ENCODE data around the gene ACLY. TPM values are rescaled to one million over a fixed set of nuclear protein-coding genes. Genes with fewer than 3 reads are reported as not detected.

ACLY gene
- polyA plus RNA-seq, 1 donor (not counting 4 experiments of a cell fraction or from before 2014, with no cell fraction given), result 363 TPM

DNA sequence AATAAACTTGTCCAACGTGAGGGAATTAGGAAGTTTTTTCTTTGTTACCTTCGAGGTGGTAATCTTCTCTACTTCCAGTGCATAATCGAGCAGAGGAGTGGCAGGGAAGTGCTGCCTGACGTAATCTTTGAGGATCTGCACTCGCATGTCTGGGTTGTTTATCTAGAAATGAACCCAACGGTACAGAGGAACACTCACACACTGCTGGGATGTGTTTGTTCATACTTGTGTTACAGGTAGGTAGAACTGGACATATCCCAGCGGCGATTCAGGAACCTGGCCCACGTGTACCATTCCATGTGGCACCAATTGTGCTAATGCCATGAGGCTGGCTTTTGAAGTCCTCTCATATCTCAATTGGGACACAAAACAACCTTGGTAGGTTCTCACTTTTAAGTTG is 49.3 kb downstream of the ACLY start:
- Histone ChIP-seq H3K9me1 (ENCODE audit: control insufficient read depth, extremely low read depth, insufficient read depth, low read length) (no peaks in the 10 kb centered on the region), H3K9ac (ENCODE audit: control insufficient read depth, extremely low read depth, insufficient read depth, low read length) (no peak overlapping the region), H4K20me1 (ENCODE audit: control insufficient read depth, extremely low read depth, insufficient read depth, low read length) (no peaks in the 10 kb centered on the region), H3K4me1 (ENCODE audit: control insufficient read depth, extremely low read depth, insufficient read depth, low read length) (peaks cover 7% of the 10 kb centered on the region), H3K4me3 (ENCODE audit: control insufficient read depth in 2 of 3, extremely low read depth in 1 of 3, insufficient read depth in 2 of 3, low read depth in 1 of 3, low read length in 3 of 3) (no peak overlapping the region), H3K27ac (ENCODE audit: control insufficient read depth, insufficient read depth, low read length) (peak overlapping the region; percentile 43), H2AFZ (ENCODE audit: control insufficient read depth, low read length) (no peak overlapping the region), H3K27me3 (ENCODE audit: control insufficient read depth, extremely low read depth, insufficient read depth, low read length) (no peaks in the 10 kb centered on the region), H3K9me3 (ENCODE audit: control insufficient read depth, low read depth, low read length) (no peaks in the 10 kb centered on the region), H3K4me2 (ENCODE audit: control insufficient read depth, extremely low read depth, insufficient read depth, low read depth, low read length) (no peak overlapping the region), H3K79me2 (ENCODE audit: control insufficient read depth, insufficient read depth, low read length) (peaks cover 6% of the 10 kb centered on the region), H3K36me3 (ENCODE audit: control insufficient read depth in 2 of 2, extremely low read depth in 1 of 2, insufficient read depth in 2 of 2, low read length in 2 of 2) (peaks cover 47 to 59% of the 10 kb centered on the region in 2 experiments)
- FAIRE-seq (no peak), DNase-seq (ENCODE audit: low read depth, low spot score) (no peak)
- dilution Hi-C loops (cut with MboI; ENCODE audit: extremely low pct_ligation_motif_present, low sequenced_read_pairs), result no loop called here
- TF ChIP-seq EZH2 (IDR thresholded peaks at IDR 0.05; ENCODE audit: low read length), result no peak
- TF ChIP-seq, protein P1, sequence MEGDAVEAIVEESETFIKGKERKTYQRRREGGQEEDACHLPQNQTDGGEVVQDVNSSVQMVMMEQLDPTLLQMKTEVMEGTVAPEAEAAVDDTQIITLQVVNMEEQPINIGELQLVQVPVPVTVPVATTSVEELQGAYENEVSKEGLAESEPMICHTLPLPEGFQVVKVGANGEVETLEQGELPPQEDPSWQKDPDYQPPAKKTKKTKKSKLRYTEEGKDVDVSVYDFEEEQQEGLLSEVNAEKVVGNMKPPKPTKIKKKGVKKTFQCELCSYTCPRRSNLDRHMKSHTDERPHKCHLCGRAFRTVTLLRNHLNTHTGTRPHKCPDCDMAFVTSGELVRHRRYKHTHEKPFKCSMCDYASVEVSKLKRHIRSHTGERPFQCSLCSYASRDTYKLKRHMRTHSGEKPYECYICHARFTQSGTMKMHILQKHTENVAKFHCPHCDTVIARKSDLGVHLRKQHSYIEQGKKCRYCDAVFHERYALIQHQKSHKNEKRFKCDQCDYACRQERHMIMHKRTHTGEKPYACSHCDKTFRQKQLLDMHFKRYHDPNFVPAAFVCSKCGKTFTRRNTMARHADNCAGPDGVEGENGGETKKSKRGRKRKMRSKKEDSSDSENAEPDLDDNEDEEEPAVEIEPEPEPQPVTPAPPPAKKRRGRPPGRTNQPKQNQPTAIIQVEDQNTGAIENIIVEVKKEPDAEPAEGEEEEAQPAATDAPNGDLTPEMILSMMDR (optimal IDR thresholded peaks at IDR 0.05 in 1 of 3, IDR thresholded peaks at IDR 0.05 in 1 of 3, conservative IDR thresholded peaks at IDR 0.05 in 1 of 3; ENCODE audit: extremely low read depth in 1 of 3, insufficient read depth in 2 of 3, low read length in 3 of 3), result no peak

DNA sequence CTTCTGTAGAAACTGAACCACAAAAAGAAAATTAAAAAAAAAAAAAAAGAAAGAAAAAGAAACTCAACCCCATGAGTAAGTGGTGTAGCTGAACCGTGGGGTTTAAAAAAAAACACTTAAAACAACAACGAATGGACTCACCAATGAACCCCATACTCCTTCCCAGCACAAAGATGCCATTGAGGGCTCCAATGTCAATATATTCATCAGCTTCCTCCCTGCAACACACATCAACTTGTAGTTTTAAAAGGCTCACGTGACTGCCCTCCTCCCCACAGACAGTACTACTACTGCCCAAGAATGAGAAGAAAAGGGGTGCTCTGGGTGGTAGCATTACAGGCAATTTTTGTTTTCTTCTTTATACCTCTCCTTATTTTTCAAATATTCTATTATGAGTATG is 50.2 kb downstream of the ACLY start:
- Histone ChIP-seq H2AFZ (ENCODE audit: control insufficient read depth, low read length) (no peak overlapping the region), H3K9me3 (ENCODE audit: control insufficient read depth, low read depth, low read length) (no peaks in the 10 kb centered on the region), H3K4me3 (ENCODE audit: control insufficient read depth in 2 of 3, extremely low read depth in 1 of 3, insufficient read depth in 2 of 3, low read depth in 1 of 3, low read length in 3 of 3) (no peak overlapping the region), H3K4me2 (ENCODE audit: control insufficient read depth, extremely low read depth, insufficient read depth, low read depth, low read length) (no peak overlapping the region), H3K9me1 (ENCODE audit: control insufficient read depth, extremely low read depth, insufficient read depth, low read length) (no peaks in the 10 kb centered on the region), H3K27me3 (ENCODE audit: control insufficient read depth, extremely low read depth, insufficient read depth, low read length) (no peaks in the 10 kb centered on the region), H3K4me1 (ENCODE audit: control insufficient read depth, extremely low read depth, insufficient read depth, low read length) (peaks cover 16% of the 10 kb centered on the region), H3K36me3 (ENCODE audit: control insufficient read depth in 2 of 2, extremely low read depth in 1 of 2, insufficient read depth in 2 of 2, low read length in 2 of 2) (peaks cover 40 to 51% of the 10 kb centered on the region in 2 experiments), H3K27ac (ENCODE audit: control insufficient read depth, insufficient read depth, low read length) (no peak overlapping the region), H4K20me1 (ENCODE audit: control insufficient read depth, extremely low read depth, insufficient read depth, low read length) (no peaks in the 10 kb centered on the region), H3K9ac (ENCODE audit: control insufficient read depth, extremely low read depth, insufficient read depth, low read length) (no peak overlapping the region), H3K79me2 (ENCODE audit: control insufficient read depth, insufficient read depth, low read length) (peaks cover 15% of the 10 kb centered on the region)
- TF ChIP-seq, protein P1 (optimal IDR thresholded peaks at IDR 0.05 in 1 of 3, IDR thresholded peaks at IDR 0.05 in 1 of 3, conservative IDR thresholded peaks at IDR 0.05 in 1 of 3; ENCODE audit: extremely low read depth in 1 of 3, insufficient read depth in 2 of 3, low read length in 3 of 3), result no peak
- no peak for TF ChIP-seq EZH2 (IDR thresholded peaks at IDR 0.05; ENCODE audit: low read length)
- dilution Hi-C loops (cut with MboI; ENCODE audit: extremely low pct_ligation_motif_present, low sequenced_read_pairs), result no loop called here
- DNase-seq (ENCODE audit: low read depth, low spot score) (no peak), FAIRE-seq (no peak)
